GM19025 (cell line): Measurements from ENCODE around the gene STOX1.
"Not testable (repeated sequence)": the region's sequence is repeated elsewhere in the genome, so short reads cannot be mapped to it uniquely, and the experiment has no call there.

Experiments
- ATAC-seq: cut with Tn5 transposase; IDR thresholded peaks from one replicate; pipeline ENCODE4 v1.9.1; 2021; ENCODE audit warnings: mild to moderate bottlenecking, low read depth, moderate library complexity; ENCODE audit not compliant: unreplicated experiment

The STOX1 gene

GRCh38 chr10:68826764-68827591 lies at the start of gene STOX1:
STOX1 (plus strand) TSS chr10:68827531; CDS start chr10:68827624, 93 bp downstream.
- peak; percentile 54 for ATAC-seq

- ATAC-seq, result no peak
These were observed 45.4 kb upstream of the STOX1 start for GRCh38 chr10:68781613-68782574.

GRCh38 chr10:68784476-68784875 lies 42.9 kb upstream of the STOX1 start:
- no peak for ATAC-seq

GRCh38 chr10:68787813-68788212 lies 39.5 kb upstream of the STOX1 start:
- ATAC-seq, result no peak

GRCh38 chr10:68790476-68790875 lies 36.9 kb upstream of the STOX1 start:
- ATAC-seq, result no peak

GRCh38 chr10:68792115-68792514 lies 35.2 kb upstream of the STOX1 start:
- ATAC-seq, result no peak

- no peak for ATAC-seq
These were observed 31.3 kb upstream of the STOX1 start for GRCh38 chr10:68795886-68796532.

GRCh38 chr10:68796605-68797004 lies 30.7 kb upstream of the STOX1 start:
- no peak for ATAC-seq

- no peak for ATAC-seq
These were observed 27.1 kb upstream of the STOX1 start for GRCh38 chr10:68800211-68800610.

GRCh38 chr10:68804692-68805091 lies 22.6 kb upstream of the STOX1 start:
- no peak for ATAC-seq

GRCh38 chr10:68810830-68811229 lies 16.5 kb upstream of the STOX1 start:
- not testable (repeated sequence) for ATAC-seq

- no peak for ATAC-seq
These were observed 15.9 kb upstream of the STOX1 start for GRCh38 chr10:68811314-68812009.

GRCh38 chr10:68812420-68812819 lies 14.9 kb upstream of the STOX1 start:
- no peak for ATAC-seq

GRCh38 chr10:68813559-68813958 lies 13.8 kb upstream of the STOX1 start:
- no peak for ATAC-seq

GRCh38 chr10:68816796-68817412 lies 10.4 kb upstream of the STOX1 start:
- ATAC-seq, result no peak

GRCh38 chr10:68820359-68820758 lies 7.0 kb upstream of the STOX1 start:
- ATAC-seq, result not testable (repeated sequence)

- not testable (repeated sequence) for ATAC-seq
These were observed 4.7 kb upstream of the STOX1 start for GRCh38 chr10:68822626-68823025.

GRCh38 chr10:68827592-68827959 lies 245 bp downstream of the STOX1 start:
- peak; percentile 29 for ATAC-seq

- peak; percentile 39 for ATAC-seq
These were observed 811 bp downstream of the STOX1 start for GRCh38 chr10:68828083-68828601.

- no peak for ATAC-seq
These were observed 1.5 kb downstream of the STOX1 start for GRCh38 chr10:68828833-68829232.
